ENCODE measurements around the gene CEP250. TPM values are rescaled to one million over a fixed set of nuclear protein-coding genes. Genes with fewer than 3 reads are reported as not detected.

CEP250 gene
- polyA plus RNA-seq, 6 donors from 2014 or later = 3.4 to 20.5 (median 5.2) TPM; not detected in 1

Other genes with a start within 250 kb of the CEP250 start
- under 1 TPM in 5 of 6 donors, not detected in 1; 0.05 to 0.09 (median 0.08) TPM for gene MMP24, start 228.9 kb upstream of the CEP250 start, polyA plus RNA-seq (ENCODE audit: low read depth in 6 of 6)
- gene MMP24OS, start 177.5 kb upstream of the CEP250 start, polyA plus RNA-seq (ENCODE audit: low read depth in 6 of 6) = 10 to 100 TPM in 2 of 6 donors, 1 to 10 TPM in 4; 3.7 to 14.1 (median 8.6) TPM
- gene EIF6, start 170.8 kb upstream of the CEP250 start, polyA plus RNA-seq (ENCODE audit: low read depth in 6 of 6) = 100 to 1,000 TPM; 206 to 241 (median 228) TPM
- gene FAM83C, start 163.2 kb upstream of the CEP250 start, polyA plus RNA-seq (ENCODE audit: low read depth in 6 of 6) = not detected
- 10 to 100 TPM; 10.2 to 17.1 (median 11.7) TPM for gene UQCC1, start 43.6 kb upstream of the CEP250 start, polyA plus RNA-seq (ENCODE audit: low read depth in 6 of 6)
- gene GDF5, start 17.4 kb upstream of the CEP250 start, polyA plus RNA-seq (ENCODE audit: low read depth in 6 of 6) = not detected
- not detected for gene C20orf173, start 74.1 kb downstream of the CEP250 start, polyA plus RNA-seq (ENCODE audit: low read depth in 6 of 6)
- gene ERGIC3, start 86.5 kb downstream of the CEP250 start, polyA plus RNA-seq (ENCODE audit: low read depth in 6 of 6) = 100 to 1,000 TPM; 103 to 141 (median 117) TPM
- gene SPAG4, start 160.2 kb downstream of the CEP250 start, polyA plus RNA-seq (ENCODE audit: low read depth in 6 of 6) = 1 to 10 TPM in 3 of 6 donors, under 1 TPM in 3; 0.29 to 1.5 (median 0.89) TPM
- 100 to 1,000 TPM; 178 to 542 (median 337) TPM for gene CPNE1, start 209.3 kb downstream of the CEP250 start, polyA plus RNA-seq (ENCODE audit: low read depth in 6 of 6)
- gene RBM12, start 209.3 kb downstream of the CEP250 start, polyA plus RNA-seq (ENCODE audit: low read depth in 6 of 6) = 10 to 100 TPM; 39.4 to 58.8 (median 51.6) TPM
- gene NFS1, start 243.8 kb downstream of the CEP250 start, polyA plus RNA-seq (ENCODE audit: low read depth in 6 of 6) = 10 to 100 TPM in 5 of 6 donors, 1 to 10 TPM in 1; 7.8 to 23.1 (median 13.3) TPM
- 100 to 1,000 TPM; 256 to 337 (median 292) TPM for gene ROMO1, start 243.8 kb downstream of the CEP250 start, polyA plus RNA-seq (ENCODE audit: low read depth in 6 of 6)

All from naive B cell (primary cell).